Measurements from ENCODE around the gene CNPY3. TPM values are rescaled to one million over a fixed set of nuclear protein-coding genes. Genes with fewer than 3 reads are reported as not detected.

The CNPY3 gene
- total and polyA plus RNA-seq, 2 of the 13 experiments (the other 11 are each of a cell fraction or from before 2014, with no cell fraction given), result 42.3 to 60.2 TPM

DNA sequence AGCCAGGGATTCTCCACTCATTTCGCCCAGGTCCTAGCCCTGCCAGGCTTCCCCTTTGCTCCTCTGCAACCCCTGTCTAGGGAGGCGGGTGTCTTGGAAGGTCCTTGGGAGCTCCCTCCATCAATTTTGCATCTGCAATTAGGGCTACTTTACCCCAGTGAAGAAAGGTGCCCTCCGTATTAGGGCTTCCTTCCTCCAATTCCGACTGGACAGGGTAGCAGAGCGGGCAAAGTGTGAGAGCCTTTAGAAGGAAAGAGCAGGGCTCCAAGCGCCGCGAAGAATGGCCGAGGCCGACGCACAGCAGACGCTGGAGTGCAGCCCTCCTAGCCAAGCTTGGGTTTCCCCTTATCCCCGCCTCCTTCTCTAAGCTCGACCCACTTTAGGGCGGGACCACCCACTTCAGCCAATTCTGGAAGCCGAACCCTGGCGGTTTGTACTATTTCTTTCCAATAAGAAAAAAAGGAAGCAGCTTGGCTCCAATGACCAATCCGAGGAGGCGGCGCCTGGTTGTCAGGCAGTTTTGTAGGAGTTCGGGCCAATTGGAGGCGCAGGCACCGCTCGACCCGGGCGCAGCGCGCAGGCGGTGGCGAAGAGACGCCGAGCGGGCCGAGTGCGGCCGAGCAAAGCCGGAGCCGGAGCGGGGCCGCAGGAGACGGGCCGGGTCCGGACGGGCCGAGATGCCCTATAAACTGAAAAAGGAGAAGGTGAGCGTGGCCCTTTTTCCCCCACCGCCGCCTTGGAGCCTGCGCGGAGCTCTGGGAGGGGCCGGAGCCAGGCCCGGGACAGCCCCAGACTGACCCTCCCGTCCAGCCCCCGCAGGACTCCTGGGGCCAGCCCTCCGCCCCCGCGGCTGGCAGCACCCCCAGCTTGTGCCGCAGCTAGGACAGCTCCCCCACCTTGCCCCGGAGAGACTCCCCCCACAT, 55.0 kb downstream of the CNPY3 start, which contains the start of gene PPP2R5D (continued):
- TF ChIP-seq, protein P1, sequence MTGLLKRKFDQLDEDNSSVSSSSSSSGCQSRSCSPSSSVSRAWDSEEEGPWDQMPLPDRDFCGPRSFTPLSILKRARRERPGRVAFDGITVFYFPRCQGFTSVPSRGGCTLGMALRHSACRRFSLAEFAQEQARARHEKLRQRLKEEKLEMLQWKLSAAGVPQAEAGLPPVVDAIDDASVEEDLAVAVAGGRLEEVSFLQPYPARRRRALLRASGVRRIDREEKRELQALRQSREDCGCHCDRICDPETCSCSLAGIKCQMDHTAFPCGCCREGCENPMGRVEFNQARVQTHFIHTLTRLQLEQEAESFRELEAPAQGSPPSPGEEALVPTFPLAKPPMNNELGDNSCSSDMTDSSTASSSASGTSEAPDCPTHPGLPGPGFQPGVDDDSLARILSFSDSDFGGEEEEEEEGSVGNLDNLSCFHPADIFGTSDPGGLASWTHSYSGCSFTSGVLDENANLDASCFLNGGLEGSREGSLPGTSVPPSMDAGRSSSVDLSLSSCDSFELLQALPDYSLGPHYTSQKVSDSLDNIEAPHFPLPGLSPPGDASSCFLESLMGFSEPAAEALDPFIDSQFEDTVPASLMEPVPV (CRISPR knock-in tag; IDR thresholded peaks at IDR 0.05), result peak; percentile 87
- TF ChIP-seq ISL2 (CRISPR knock-in tag; IDR thresholded peaks at IDR 0.05) (peak; percentile 29; the same call in 1 of the 2 replicates), ZNF30 (CRISPR knock-in tag; IDR thresholded peaks at IDR 0.05) (no peak), NR3C1 (CRISPR knock-in tag; IDR thresholded peaks at IDR 0.05) (no peak), MIER3 (CRISPR knock-in tag; IDR thresholded peaks at IDR 0.05; ENCODE audit: borderline replicate concordance) (peak; percentile 70), HNRNPL (IDR thresholded peaks at IDR 0.05; ENCODE audit: low read depth, low read length) (peak; percentile 89; the same call in 1 of the 2 replicates), NR2F6 (IDR thresholded peaks at IDR 0.05) (no peak), NR2F6 (CRISPR knock-in tag; IDR thresholded peaks at IDR 0.05) (0 out of 2 replicates have a peak, but pooled peaks have one; percentile 5), FOSL2 (CRISPR knock-in tag; IDR thresholded peaks at IDR 0.05) (peak; percentile 16; the same call in 1 of the 2 replicates), ZNF263 (CRISPR knock-in tag; IDR thresholded peaks at IDR 0.05) (0 out of 2 replicates have a peak, but pooled peaks have one; percentile 61), ZNF772 (CRISPR knock-in tag; IDR thresholded peaks at IDR 0.05) (peak; percentile 34; the same call in 1 of the 2 replicates), ZNF646 (CRISPR knock-in tag; IDR thresholded peaks at IDR 0.05) (no peak), ZBTB25 (CRISPR knock-in tag; IDR thresholded peaks at IDR 0.05) (0 out of 2 replicates have a peak, but pooled peaks have one; percentile 52), SATB2 (CRISPR knock-in tag; IDR thresholded peaks at IDR 0.05) (0 out of 2 replicates have a peak, but pooled peaks have one; percentile 47)
- TF ChIP-seq, protein P2, sequence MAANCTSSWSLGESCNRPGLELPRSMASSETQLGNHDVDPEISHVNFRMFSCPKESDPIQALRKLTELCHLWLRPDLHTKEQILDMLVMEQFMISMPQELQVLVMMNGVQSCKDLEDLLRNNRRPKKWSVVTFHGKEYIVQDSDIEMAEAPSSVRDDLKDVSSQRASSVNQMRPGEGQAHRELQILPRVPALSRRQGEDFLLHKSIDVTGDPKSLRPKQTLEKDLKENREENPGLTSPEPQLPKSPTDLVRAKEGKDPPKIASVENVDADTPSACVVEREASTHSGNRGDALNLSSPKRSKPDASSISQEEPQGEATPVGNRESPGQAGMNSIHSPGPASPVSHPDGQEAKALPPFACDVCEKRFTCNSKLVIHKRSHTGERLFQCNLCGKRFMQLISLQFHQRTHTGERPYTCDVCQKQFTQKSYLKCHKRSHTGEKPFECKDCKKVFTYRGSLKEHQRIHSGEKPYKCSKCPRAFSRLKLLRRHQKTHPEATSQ (CRISPR knock-in tag; IDR thresholded peaks at IDR 0.05; ENCODE audit: borderline replicate concordance), result 0 out of 2 replicates have a peak, but pooled peaks have one; percentile 60
- TF ChIP-seq, protein P3, sequence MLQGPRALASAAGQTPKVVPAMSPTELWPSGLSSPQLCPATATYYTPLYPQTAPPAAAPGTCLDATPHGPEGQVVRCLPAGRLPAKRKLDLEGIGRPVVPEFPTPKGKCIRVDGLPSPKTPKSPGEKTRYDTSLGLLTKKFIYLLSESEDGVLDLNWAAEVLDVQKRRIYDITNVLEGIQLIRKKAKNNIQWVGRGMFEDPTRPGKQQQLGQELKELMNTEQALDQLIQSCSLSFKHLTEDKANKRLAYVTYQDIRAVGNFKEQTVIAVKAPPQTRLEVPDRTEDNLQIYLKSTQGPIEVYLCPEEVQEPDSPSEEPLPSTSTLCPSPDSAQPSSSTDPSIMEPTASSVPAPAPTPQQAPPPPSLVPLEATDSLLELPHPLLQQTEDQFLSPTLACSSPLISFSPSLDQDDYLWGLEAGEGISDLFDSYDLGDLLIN (CRISPR knock-in tag; IDR thresholded peaks at IDR 0.05; ENCODE audit: borderline replicate concordance), result no peak
